ENCODE results near the gene FAM98C.
"Not testable (repeated sequence)": the region's sequence is repeated elsewhere in the genome, so short reads cannot be mapped to it uniquely, and the experiment has no call there.

Gene FAM98C

DNA sequence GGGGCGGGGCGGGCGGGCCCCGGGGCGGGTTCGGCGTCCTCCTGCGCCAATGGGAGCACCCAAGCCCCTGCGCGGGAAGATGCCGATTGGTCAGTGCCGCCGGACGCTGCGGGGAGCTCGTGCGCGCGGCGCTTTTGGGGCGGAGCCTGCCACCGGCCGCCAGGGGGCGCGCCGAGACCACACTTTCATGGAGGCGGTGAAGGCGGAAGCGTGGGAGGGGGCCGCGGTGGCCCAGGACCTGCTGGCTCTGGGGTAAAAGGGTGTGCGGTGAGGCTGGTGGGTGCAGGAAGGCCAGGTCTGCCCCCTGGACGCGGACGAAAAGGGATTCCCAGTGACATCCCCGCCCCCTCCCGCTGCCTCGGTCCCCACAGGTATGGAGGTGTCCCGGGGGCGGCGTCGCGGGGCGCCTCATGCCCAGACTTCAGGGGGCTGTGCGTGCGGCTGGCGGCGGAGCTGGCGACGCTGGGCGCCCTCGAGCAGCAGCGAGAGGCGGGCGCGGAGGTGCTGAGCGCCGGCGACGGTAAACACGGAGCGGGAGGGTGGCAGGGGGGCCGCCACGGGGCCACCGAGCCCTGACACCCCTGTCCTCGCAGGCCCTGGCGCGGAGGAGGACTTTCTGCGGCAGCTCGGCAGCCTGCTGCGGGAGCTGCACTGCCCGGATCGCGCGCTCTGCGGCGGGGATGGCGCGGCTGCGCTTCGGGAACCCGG lies at the start of gene FAM98C:
TSS of gene FAM98C (plus strand) at position 127 of the 708 bp plus-strand sequence. CDS start at position 188, 61 bp downstream.
- DNase-seq = peak; percentile 97

- no peak for DNase-seq
These were observed 46.9 kb upstream of the FAM98C start for GRCh38 chr19:38355728-38356725.

- no peak for DNase-seq
These were observed 44.8 kb upstream of the FAM98C start for GRCh38 chr19:38358071-38358470.

GRCh38 chr19:38359242-38360021 lies 43.5 kb upstream of the FAM98C start:
- no peak for DNase-seq

DNA sequence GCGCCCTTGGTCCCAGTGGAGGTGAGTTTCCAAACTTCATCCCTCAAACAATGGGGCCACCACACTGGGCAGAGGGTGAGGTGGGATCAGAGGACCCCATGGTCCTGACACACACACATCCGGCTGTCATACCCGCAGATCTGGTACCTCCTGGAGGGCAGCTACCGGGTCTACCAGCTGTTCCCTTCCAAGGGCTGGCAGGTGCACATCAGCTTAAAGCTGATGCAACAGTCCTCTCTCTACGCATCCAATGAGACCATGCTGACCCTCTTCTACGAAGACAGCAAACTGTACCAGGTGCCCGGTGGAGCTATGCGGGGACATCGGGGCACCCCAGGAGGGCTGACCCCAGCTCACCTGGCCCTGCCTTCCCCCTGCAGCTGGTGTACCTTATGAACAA lies 42.5 kb upstream of the FAM98C start:
- no peak for DNase-seq

DNA sequence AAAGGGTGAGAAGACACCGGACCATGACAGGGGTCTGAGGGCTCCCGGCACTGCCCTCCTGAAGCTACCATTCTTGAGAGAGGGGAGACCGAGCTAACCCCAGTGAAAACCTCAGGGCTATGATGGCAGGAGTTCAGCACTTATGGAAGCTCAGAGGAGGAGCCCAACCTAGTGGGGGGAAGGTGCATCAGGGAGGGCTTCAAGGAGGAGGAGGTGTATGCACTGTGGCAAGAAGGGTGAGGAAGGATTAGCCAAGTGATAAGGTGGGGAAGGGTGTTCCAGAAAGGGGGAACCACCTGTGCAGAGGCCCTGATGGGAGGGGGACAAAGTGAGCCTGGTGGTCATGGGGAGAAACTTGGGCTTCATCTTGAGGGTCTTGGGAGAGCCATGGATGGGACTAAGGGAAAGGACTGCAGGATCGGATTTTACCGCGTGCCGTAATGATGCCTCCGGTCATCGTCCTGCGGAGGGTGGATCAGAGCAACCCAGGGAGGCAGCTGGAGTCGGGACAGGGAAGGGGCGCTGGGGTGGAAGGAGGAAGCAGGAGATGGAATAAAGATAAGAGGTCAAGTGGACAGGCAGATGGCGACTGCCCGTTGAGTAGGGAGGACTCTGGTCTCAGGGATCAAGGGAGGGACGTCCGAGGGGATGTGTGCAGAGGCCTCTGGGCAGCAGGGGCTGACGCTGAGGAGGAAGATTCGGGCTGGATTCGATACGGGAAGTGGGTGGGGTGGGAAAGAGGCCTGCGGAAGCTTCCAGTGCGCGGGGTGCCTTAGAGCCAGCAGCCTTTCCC lies 41.9 kb upstream of the FAM98C start:
- no peak for DNase-seq

DNA sequence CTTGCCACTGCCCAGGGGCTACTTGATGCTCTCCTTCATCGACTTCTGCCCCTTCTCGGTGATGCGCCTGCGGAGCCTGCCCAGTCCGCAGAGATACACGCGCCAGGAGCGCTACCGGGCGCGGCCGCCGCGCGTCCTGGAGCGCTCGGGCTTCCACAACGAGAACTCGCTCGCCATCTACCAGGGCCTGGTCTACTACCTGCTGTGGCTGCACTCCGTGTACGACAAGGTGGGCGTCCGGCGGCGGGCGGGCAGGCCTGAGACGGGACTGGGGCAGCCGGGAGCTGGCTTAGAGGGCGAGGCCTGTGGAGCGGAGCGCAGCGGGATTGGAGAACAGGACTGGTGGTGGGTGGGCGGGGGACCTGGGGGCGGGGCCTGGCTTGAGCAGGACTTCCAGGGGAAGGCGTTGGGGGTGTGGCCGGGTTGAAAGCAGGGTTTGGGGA lies 41.2 kb upstream of the FAM98C start:
- peak; percentile 73 for DNase-seq

DNA sequence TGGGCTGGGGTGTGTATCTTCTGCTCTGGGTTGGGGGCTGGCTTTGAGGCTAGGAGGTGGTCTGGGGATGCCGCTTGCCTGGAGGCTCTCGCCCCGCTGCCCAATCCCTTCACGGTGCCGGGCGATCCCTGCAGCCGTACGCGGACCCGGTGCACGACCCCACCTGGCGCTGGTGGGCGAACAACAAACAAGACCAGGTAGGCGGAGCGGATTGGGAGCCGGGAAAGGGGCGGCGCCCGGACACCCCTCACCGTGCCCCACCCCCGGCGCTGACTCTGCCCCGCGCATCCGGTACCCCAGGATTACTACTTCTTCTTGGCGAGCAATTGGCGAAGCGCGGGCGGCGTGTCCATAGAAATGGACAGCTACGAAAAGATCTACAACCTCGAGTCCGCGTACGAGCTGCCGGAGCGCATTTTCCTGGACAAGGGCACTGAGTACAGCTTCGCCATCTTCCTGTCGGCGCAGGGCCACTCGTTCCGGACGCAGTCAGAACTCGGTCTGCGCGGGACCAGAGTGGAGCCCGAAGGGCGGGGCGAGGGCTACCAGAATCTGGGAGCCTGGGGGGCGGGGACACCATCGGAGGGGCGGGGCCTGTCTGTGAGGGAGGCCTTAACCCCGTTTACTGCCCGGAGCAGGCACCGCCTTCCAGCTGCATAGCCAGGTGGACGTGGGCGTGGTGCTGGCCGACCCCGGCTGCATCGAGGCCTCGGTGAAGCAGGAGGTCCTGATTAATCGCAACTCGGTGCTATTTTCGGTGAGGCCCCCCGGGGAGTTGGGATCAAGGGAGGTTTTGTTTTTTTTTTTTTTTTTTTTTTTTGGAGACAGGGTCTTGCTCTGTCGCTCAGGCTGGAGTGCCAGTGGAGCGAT lies 40.6 kb upstream of the FAM98C start:
- peak; percentile 87 for DNase-seq

GRCh38 chr19:38362946-38363688 lies 39.8 kb upstream of the FAM98C start:
- DNase-seq = not testable (repeated sequence)

DNA sequence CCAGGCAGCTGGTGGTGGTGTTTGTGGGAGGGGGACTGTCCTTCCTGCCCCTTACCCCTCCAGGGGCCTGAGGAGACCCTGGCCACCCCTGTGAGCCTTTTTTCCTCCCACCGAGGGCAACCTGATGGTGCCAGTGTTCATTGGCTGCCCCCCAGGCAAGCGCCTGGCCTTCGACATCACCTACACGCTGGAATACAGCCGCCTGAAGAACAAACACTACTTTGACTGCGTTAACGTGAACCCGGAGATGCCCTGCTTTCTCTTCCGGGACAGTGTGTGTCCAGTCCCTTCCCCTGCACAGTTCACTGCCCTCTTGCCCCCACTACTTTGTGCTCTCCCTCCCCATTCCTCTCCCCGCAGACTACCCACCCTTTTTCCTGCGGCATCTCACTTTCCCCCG lies 35.9 kb upstream of the FAM98C start:
- DNase-seq = no peak

GRCh38 chr19:38369584-38369983 lies 33.3 kb upstream of the FAM98C start:
- DNase-seq = no peak

- no peak for DNase-seq
These were observed 32.6 kb upstream of the FAM98C start for GRCh38 chr19:38370299-38370698.

DNA sequence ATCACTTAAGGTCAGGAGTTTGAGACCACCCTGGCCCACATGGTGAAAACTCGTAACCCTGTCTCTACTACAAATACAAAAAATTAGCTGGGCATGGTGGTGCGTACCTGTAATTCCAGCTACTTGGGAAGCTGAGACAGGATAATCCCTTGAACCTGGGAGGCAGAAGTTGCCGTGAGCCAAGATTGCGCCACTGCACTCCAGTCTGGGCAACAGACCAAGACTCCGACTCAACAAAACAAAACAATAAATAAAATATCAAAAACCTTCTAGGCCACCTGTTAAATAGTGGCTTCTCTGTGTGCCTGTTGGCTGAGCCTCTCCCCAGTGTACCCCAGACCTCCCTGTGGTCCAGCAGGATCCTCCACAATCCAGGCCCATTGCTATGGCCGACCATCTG lies 31.8 kb upstream of the FAM98C start:
- DNase-seq = no peak

GRCh38 chr19:38373907-38374331 lies 29.0 kb upstream of the FAM98C start:
- no peak for DNase-seq

GRCh38 chr19:38374332-38375097 lies 28.4 kb upstream of the FAM98C start, which contains the start of gene PSMD8:
Gene PSMD8 (plus strand): TSS chr19:38374571. CDS start chr19:38374602, 31 bp downstream.
- peak; percentile 99 for DNase-seq

- no peak for DNase-seq
These were observed 27.8 kb upstream of the FAM98C start for GRCh38 chr19:38375098-38375493.

DNA sequence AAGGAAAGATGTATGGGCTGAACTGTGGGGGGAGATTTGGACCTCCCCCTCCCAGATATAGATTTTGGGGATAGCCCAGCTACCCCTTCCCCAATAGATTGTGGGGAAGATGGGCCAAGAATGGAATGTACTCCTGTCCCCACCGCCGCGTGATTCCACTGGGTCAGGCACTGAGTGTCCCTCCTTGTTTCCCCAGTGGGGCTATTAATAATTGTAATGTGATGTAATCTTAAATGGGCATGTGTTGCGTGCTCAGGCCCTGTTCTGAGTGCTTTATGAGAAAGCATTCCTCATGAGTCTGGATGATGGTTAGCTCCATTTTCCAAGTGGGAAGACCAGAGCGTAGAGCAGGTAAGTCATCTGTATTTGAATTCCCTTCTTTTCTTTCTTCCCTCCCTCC lies 27.1 kb upstream of the FAM98C start:
- DNase-seq = no peak

- DNase-seq = no peak
These were observed 26.3 kb upstream of the FAM98C start for GRCh38 chr19:38376576-38376975.

- DNase-seq = no peak
These were observed 25.8 kb upstream of the FAM98C start for GRCh38 chr19:38377052-38377451.

All from stimulated activated CD4-positive, alpha-beta T cell treated with anti-CD3 and anti-CD28 coated beads, Interleukin-1b, Interleukin-23, amount 100 ng/mL, for 48 hours (primary cell).